SW480 (cell line): ENCODE measurements around the gene ZNF664.

Experiments
- DNase-seq: peaks from one replicate; pipeline ENCODE4 v3.0.0-alpha.2; 2016; ENCODE audit warnings: low spot score

The ZNF664 gene

GRCh38 chr12:124010687-124011086, 37.7 kb downstream of the ZNF664 start:
- DNase-seq = no peak

GRCh38 chr12:124011435-124012115, 38.6 kb downstream of the ZNF664 start:
- DNase-seq = no peak

- no peak for DNase-seq
Observed at GRCh38 chr12:124013073-124013472, 40.1 kb downstream of the ZNF664 start.

- no peak for DNase-seq
Observed at GRCh38 chr12:124015494-124016461, 42.8 kb downstream of the ZNF664 start.

- no peak for DNase-seq
Observed at GRCh38 chr12:124017064-124017463, 44.0 kb downstream of the ZNF664 start.

GRCh38 chr12:124018539-124018938, 45.5 kb downstream of the ZNF664 start:
- DNase-seq = no peak

- DNase-seq = no peak
Observed at GRCh38 chr12:124019115-124019514, 46.1 kb downstream of the ZNF664 start.

GRCh38 chr12:124020514-124020949, 47.5 kb downstream of the ZNF664 start:
- no peak for DNase-seq

GRCh38 chr12:124021007-124021406, 48.0 kb downstream of the ZNF664 start:
- no peak for DNase-seq

GRCh38 chr12:124022161-124022560, 49.1 kb downstream of the ZNF664 start:
- DNase-seq = no peak

GRCh38 chr12:124024263-124024678, 51.3 kb downstream of the ZNF664 start:
- no peak for DNase-seq

- DNase-seq = no peak
Observed at GRCh38 chr12:124024776-124025175, 51.8 kb downstream of the ZNF664 start.

- DNase-seq = no peak
Observed at GRCh38 chr12:124025661-124026060, 52.6 kb downstream of the ZNF664 start.

GRCh38 chr12:124026755-124027745, 54.0 kb downstream of the ZNF664 start:
- no peak for DNase-seq

GRCh38 chr12:124027753-124028554, 54.9 kb downstream of the ZNF664 start:
- DNase-seq = no peak

- DNase-seq = no peak
Observed at GRCh38 chr12:124028555-124028925, 55.5 kb downstream of the ZNF664 start.

GRCh38 chr12:124030008-124030407, 57.0 kb downstream of the ZNF664 start:
- no peak for DNase-seq

- DNase-seq = no peak
Observed at GRCh38 chr12:124030510-124030909, 57.5 kb downstream of the ZNF664 start.

GRCh38 chr12:124031058-124031457, 58.0 kb downstream of the ZNF664 start:
- no peak for DNase-seq

- DNase-seq = peak; percentile 42
Observed at GRCh38 chr12:124032265-124032886, 59.4 kb downstream of the ZNF664 start.

GRCh38 chr12:124033859-124034258, 60.8 kb downstream of the ZNF664 start:
- no peak for DNase-seq
